Stomach (tissue), 9 donors: ENCODE results near the gene MRPS17. TPM values are rescaled to one million over a fixed set of nuclear protein-coding genes. Genes with fewer than 3 reads are reported as not detected.

Experiments used
- DNase-seq, 2 donors: peaks; one replicate each; pipeline versions ENCODE4 v3.0.0 to v3.0.0-alpha.2; 2013 to 2019
- H3K27ac ChIP-seq, 5 donors: fragments of 200-600 bp in 4 of 5; sonication (generic) in 4 of 5; one replicate each; pipeline ENCODE4 v1.5.1; 2013 to 2019; ENCODE audit warnings: mild to moderate bottlenecking in 1 of 5, moderate library complexity in 1 of 5
- H3K27me3 ChIP-seq, 3 donors: fragments of 200-600 bp; sonication (generic); one replicate each; pipeline ENCODE4 v1.5.1; 2017 to 2019; ENCODE audit warnings: mixed run types in 1 of 3
- H3K36me3 ChIP-seq, 4 donors: fragments of 200-600 bp; sonication (generic); 1 replicate in 3 of 4; 2 replicates in 1 of 4; pipeline ENCODE4 v1.5.1; 2016 to 2019
- H3K4me1 ChIP-seq, 4 donors: fragments of 200-600 bp; sonication (generic); one replicate each; pipeline ENCODE4 v1.5.1; 2016 to 2019
- H3K4me3 ChIP-seq, 4 donors: fragments of 200-600 bp; sonication (generic) in 3 of 4; one replicate each; pipeline ENCODE4 v1.5.1; 2016 to 2019; ENCODE audit warnings: mild to moderate bottlenecking in 1 of 4
- H3K9me3 ChIP-seq, 4 donors: fragments of 200-600 bp; sonication (generic); one replicate each; pipeline ENCODE4 v1.5.1; 2016 to 2019
- CTCF ChIP-seq, 7 experiments: fragments of 450-650 bp in 4 of 7; fragments of 200-600 bp in 3 of 7; sonication (generic) in 3 of 7; IDR thresholded peaks; one replicate each; pipeline ENCODE4 v1.5.1; 2016 to 2019; ENCODE audit warnings: antibody characterized with exemption in 7 of 7, control low read depth in 2 of 7, mild to moderate bottlenecking in 1 of 7
- EP300 ChIP-seq: sonication (generic); formaldehyde crosslinking; IDR thresholded peaks from one replicate; pipeline ENCODE4 v1.6.1; 2017; ENCODE audit warnings: antibody characterized with exemption
- POLR2A ChIP-seq, 4 donors: fragments of 450-650 bp; IDR thresholded peaks; one replicate each; pipeline ENCODE4 v1.6.1; 2016; ENCODE audit warnings: antibody characterized with exemption in 4 of 4, control low read depth in 2 of 4, mild to moderate bottlenecking in 1 of 4, moderate library complexity in 1 of 4
- POLR2AphosphoS5 ChIP-seq, 3 donors: sonication (generic); formaldehyde crosslinking; IDR thresholded peaks; one replicate each; pipeline ENCODE4 v1.6.1; 2016; ENCODE audit warnings: antibody characterized with exemption in 3 of 3
- WGBS, 5 donors: extraction: QIAGEN DNeasy Blood & Tissue Kit in 3 of 5; methylation state at CpG; one replicate each; pipeline versions ENCODE4 v1.1.5 to v1.1.7; 2013 to 2018; 5-methylcytosine and 5-hydroxymethylcytosine counted together
- intact Hi-C: fragments of 100-400 bp; cut with DNase I; formaldehyde crosslinking; loops from one replicate; pipeline ENCODE4 v1.15.1; 2023; ENCODE audit warnings: low total_unique reads
- polyA plus RNA-seq, 3 donors: library from polyadenylated mRNA; stranded (reverse); fragments of 200-250 nt; gene quantifications; one replicate each; pipeline ENCODE4 v1.2.3, GENCODE V29; 2013
- total RNA-seq, 5 donors: library from RNA; depleted of rRNA; stranded (reverse); fragments of >200 nt; gene quantifications; one replicate each; pipeline versions ENCODE4 v1.1.0 to v1.2.3, GENCODE V29; 2014 to 2016
- donor health status: healthy with polysubstance abuse.
- donor health status: Bipolar disorder and iron deficiency.
- donor health status: healthy.

MRPS17 gene
- total and polyA plus RNA-seq, 8 donors, result 1.0 to 15.0 (median 10.6) TPM; not detected in 2

DNA sequence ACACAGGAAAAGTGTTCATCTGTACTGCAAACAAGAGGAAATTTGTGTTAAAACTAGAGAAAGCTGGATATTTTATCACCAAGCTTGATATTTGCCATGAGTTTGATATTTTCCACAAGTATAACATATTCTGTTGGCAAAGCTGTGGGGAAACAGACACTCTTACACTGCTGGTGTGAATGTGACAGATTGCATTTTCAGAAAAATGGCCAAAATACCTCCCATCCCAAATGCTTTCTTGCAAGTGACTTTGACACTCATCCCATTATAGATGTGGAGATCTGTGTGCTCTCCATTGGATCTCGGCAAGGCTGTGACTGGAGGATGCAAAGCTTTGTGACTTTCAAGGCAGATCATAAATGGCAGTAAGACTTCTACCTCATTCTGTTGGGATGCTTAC is 33.9 kb upstream of the MRPS17 start:
- intact Hi-C loops, result no loop called here
- Histone ChIP-seq H3K36me3 (peaks cover 6 to 49% (median 32%) of the 10 kb centered on the region in 4 donors), H3K4me1 (no peaks in the 10 kb centered on the region), H3K9me3 (no peaks in the 10 kb centered on the region), H3K27me3 (no peaks in the 10 kb centered on the region), H3K27ac (no peak overlapping the region), H3K4me3 (no peak overlapping the region)
- DNase-seq, result no peak
- no peak for TF ChIP-seq POLR2AphosphoS5 (IDR thresholded peaks at IDR 0.05)
- no peak for TF ChIP-seq POLR2A (IDR thresholded peaks at IDR 0.05)
- no peak for TF ChIP-seq EP300
- TF ChIP-seq CTCF (IDR thresholded peaks at IDR 0.05), result no peak
- 93 to 100% (median 98%) methylated on average over 1 of the region's 1 CpG for WGBS, 5 donors

DNA sequence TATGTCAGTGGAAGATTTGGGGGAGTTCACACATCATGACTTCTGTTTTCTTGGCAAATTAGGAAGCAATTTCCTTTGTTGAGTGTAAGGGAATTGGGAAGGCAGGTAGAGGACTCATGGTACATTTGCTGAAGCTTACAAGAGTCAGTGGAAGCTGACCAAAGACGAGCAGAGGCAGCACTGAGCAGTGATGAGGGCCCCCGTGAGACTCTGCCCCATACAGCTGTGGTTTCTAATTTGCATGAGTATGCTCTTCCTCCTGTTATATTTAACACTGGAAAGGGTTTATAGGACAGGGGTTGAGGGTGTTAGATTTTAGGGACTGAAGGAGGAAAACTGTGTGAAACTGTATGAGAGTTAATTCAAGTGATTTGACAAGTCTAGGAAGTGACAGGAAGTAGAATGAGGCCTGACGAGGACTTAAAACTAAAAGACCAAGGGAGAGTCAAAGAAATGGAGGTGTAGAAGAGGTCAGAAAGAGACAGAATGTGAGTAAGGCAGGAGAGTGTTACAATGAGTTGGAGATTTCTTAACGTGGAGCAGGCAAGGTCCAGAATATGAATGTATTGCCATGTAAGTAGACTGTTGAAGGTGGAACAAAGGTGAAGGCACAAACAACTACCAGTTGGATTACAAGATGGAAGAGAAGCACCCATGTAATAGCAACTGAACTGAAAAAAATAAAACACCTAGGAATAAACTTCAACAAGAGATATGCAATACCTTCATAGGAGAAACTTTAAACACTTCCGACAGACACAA is 23.5 kb upstream of the MRPS17 start:
- H3K27ac ChIP-seq, result no peak overlapping the region
- no peak for DNase-seq
- H3K9me3 ChIP-seq, result peaks cover 0 to 15% (median 6%) of the 10 kb centered on the region in 4 donors
- peaks cover 6 to 68% (median 39%) of the 10 kb centered on the region in 4 donors for H3K36me3 ChIP-seq
- WGBS, 5 donors, result 88 to 93% (median 92%) methylated on average over 5 of the region's 5 CpGs
- no peak overlapping the region for H3K4me3 ChIP-seq
- H3K4me1 ChIP-seq, result no peaks in the 10 kb centered on the region
- no peaks in the 10 kb centered on the region for H3K27me3 ChIP-seq
- intact Hi-C loops, result no loop called here
- TF ChIP-seq POLR2AphosphoS5 (IDR thresholded peaks at IDR 0.05), result no peak
- TF ChIP-seq CTCF (IDR thresholded peaks at IDR 0.05), result no peak
- no peak for TF ChIP-seq EP300
- TF ChIP-seq POLR2A (IDR thresholded peaks at IDR 0.05), result no peak

DNA sequence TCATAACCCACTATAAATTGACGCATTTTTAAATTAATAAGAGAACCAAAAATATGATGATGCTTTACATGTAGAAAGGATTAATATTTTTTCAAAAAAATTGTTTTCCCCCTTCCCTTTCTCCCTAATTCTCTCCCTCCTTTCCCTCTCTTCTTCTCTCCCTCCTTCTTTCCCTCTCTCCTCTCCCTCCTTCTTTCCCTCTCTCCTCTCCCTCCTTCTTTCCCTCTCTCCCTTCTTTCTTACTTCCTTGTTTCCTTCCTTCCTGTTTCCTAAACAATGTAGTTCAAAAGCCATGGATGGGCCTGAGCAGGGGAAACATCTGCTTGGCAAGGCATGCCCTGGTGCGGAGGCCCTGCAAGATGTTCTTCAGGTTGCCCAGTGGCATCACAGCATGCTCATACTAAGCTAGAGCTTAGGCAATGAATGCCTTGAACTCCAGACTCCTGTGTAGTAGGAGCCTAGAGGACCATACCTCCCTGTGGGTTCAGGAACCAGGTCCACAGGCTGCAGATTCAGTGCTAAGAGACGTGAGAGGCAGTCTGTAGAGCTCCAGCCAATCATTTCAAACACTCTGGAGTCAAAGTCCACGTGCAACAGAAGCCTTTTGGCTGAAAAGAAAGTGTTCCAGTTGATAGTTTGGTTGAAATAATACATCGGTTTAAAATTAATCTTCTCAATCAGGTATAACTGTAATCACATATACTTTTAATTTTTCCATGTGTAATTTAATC is 20.1 kb upstream of the MRPS17 start:
- DNase-seq, result no peak
- Histone ChIP-seq H3K4me3 (no peak overlapping the region), H3K27me3 (no peaks in the 10 kb centered on the region), H3K4me1 (no peaks in the 10 kb centered on the region), H3K9me3 (peaks cover 3 to 47% (median 24%) of the 10 kb centered on the region in 4 donors), H3K36me3 (peaks cover 0 to 44% (median 12%) of the 10 kb centered on the region in 4 donors), H3K27ac (no peak overlapping the region)
- TF ChIP-seq CTCF (IDR thresholded peaks at IDR 0.05), result no peak
- 65 to 87% (median 81%) methylated on average over 5 of the region's 5 CpGs for WGBS, 5 donors
- intact Hi-C loops, result no loop called here

DNA sequence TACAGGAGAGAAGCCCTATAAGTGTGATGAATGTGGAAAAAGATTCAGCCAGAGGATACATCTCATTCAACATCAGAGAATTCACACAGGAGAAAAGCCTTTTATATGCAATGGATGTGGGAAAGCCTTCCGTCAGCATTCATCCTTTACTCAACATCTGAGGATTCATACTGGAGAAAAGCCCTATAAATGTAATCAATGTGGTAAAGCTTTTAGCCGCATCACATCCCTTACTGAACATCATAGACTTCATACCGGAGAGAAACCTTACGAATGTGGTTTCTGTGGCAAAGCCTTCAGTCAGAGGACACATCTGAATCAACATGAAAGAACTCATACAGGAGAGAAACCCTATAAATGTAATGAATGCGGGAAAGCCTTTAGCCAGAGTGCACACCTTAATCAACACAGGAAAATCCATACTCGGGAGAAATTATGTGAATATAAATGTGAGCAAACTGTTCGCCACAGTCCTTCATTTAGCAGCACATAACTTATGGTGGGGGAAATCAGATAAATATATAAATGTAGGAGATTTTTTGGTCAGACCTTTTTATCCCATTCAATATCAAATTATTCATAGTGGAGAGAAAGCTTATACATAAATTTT is 12.1 kb upstream of the MRPS17 start:
- Histone ChIP-seq H3K4me3 (no peak overlapping the region), H3K36me3 (peaks cover 0 to 26% (median 10%) of the 10 kb centered on the region in 4 donors), H3K9me3 (peaks cover 34 to 95% (median 63%) of the 10 kb centered on the region in 4 donors), H3K4me1 (no peaks in the 10 kb centered on the region), H3K27ac (no peak overlapping the region), H3K27me3 (no peaks in the 10 kb centered on the region)
- DNase-seq, result no peak
- intact Hi-C loops, result no loop called here
- 86 to 96% (median 89%) methylated on average over 7 of the region's 7 CpGs for WGBS, 5 donors
- TF ChIP-seq POLR2AphosphoS5 (IDR thresholded peaks at IDR 0.05) (no peak), POLR2A (IDR thresholded peaks at IDR 0.05) (no peak), EP300 (no peak), CTCF (IDR thresholded peaks at IDR 0.05) (no peak)
